Ovary (tissue), 3 donors: ENCODE data around the gene ABCA2.

ENCODE experiments used
- CTCF ChIP-seq, 3 donors: fragments of 450-650 bp in 2 of 3; fragments of 200-600 bp in 1 of 3; IDR thresholded peaks; one replicate each; pipeline versions ENCODE4 v1.5.1 to v1.8.0; 2016 to 2022; ENCODE audit warnings: antibody characterized with exemption in 3 of 3, mild to moderate bottlenecking in 1 of 3
- EP300 ChIP-seq: sonication (generic); formaldehyde crosslinking; IDR thresholded peaks from one replicate; pipeline ENCODE4 v1.6.1; 2017; ENCODE audit warnings: antibody characterized with exemption
- donor health status: DM: no; HTN: no; CAD: no.

DNA sequence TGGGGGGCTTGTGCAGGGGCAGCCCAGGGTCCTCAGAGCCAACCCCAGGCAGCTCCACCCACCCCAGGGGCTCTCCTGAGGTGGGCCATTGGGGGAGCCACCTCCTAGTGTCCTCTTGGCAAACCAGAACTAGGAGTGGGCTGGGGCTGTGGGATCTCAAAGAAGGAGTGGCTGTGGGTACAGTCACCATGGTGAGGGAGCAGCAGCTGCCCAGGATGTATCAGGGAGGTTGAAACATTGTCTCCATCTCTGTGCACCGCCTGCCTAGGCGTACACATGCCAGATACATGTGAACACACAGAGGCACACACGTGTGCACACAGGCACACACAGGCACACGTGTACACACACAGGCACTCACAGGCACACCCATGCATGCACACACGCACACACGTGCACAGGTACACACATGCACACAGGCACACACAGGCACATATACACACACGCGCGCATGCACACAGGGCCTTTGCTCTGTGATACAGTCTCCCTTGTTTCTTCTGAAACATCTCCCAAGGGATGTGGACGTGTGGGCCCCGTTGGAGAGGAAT is 65.3 kb downstream of the ABCA2 start:
- TF ChIP-seq CTCF (IDR thresholded peaks at IDR 0.05): no peak
- TF ChIP-seq EP300: no peak
